HG02852 (cell line): ENCODE data around the gene MYL12B.

Experiments
- ATAC-seq: cut with Tn5 transposase; IDR thresholded peaks from one replicate; pipeline ENCODE4 v1.9.1; 2021; ENCODE audit warnings: mild to moderate bottlenecking, moderate library complexity; ENCODE audit not compliant: unreplicated experiment

The MYL12B gene

DNA sequence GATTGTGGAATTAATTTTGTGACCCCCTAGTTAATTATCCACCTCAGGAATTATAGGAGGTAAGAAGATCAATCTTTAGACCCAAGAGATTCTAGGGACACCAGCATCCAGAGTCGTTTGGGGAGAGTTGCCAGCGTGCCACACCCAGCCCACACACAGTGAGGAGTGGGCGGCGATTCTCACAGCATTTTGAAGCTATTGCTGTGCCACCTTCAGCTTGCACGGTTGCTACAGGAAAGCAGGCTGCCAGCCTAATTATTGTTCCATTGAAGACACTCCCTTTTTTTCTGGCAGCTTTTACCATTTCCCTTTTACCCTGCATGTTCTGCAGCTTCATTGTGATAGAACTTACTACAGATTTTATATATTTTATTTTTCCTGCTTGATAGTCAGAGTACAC lies 27.5 kb upstream of the MYL12B start:
- ATAC-seq: no peak

DNA sequence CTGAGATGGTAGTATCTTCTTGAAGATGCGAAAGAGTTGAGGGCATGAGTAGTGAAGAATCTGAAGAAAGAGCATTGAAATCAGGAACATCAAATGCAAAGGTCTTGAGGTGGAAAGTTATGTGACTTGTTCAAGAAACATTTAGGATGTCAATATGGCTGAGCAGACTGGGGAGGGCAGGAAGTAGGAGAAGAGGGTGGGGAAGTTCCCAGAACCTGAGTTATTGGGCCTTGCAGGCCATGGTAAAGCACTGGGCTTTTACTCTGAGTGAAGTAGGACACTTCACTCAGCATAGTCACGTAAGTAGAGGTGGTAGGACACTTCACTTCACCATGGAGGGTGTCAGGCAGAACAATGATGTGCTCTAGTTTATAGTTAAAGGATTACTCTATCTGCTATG lies 26.1 kb upstream of the MYL12B start:
- ATAC-seq: no peak

DNA sequence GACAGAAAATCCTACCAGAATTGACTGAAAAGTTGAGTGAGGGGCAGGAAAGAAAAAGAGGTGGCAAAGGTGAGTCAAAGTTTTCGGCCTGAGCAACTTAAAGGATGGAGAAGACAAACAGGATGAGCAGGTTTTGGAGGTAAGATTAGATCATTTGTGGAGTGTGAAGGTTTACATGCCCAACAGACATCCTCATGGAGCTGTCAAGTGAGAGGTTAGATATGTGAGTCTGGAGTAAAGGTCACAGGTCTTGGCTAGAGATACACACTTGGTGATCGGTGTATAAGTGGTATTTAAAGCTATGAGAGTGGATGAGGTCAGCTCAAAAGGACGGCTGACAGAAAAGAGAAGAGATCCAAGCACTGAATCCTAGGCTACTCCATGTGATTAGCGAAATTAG lies 25.5 kb upstream of the MYL12B start:
- ATAC-seq: no peak

DNA sequence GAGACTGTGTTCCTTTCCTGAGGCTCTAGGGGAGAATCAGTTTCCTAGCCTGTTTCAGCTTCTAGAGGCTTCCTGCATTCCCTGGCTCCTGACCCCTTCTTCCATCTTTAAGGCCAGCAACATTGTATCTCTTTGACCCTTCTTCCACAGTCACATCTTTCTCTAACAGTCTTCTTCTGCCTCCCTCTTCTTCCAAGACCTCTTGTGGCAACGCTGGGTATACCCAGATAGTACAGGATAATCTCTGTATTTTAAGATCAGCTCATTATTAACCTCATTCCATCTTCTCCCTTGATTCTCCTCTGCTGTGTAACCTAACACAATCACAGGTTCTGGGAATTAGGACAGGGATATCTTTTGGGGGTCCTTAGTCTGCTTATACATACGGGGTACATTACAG lies 23.2 kb upstream of the MYL12B start:
- ATAC-seq: no peak

DNA sequence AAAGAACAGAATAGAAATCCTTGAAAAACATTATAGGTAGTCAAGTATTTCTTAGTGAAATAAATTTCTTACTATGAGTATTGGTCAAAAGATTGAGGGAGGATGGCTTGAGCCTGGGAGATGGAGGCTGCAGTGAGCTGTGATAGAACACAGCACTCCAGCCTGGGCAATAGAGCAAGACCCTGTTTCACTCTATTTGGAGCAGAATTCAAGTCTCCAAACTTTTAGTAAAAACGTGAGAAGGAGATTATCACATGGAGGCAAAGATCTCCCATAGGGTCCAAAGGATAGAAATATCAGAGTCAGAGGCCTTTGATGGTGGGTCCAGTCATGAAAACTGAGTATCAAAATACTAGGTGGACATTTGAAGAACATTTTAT lies 16.8 kb upstream of the MYL12B start:
- ATAC-seq: no peak

DNA sequence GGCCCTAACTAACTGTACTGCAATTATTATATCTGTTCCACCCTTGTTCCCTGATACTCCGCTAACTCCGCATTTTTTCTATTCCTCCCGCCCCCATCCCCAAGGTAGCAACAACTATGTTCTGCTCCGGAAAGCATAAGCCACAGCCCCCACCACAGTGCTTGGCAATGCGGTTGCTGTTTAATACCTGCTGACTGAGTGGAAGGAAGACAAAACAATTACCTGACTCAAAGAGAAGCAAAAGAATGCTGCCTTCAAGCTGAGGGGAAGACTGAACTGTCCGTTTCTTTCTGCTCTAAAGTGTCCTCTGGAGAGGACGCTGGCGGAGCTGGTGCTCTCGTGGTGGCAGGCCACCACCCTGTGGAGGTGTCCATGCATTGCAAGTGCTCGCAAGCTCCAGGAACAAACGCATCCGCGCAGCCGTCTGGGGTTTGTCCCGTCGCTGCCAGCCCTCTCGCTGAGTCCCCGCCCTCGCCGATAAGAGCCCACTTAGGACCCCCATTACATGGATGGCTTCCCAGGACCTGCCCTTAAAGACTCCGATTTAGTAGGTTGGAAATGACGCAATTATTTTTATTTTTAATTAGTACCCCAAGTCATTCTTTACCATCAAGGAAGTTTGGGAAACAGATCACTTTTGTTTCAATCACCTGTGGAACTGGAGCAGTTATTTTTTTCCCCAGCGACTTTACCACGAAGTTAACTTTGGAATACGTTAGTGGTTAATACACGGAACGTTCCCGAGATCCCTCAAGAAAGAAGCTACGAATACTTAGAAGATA lies 15.9 kb upstream of the MYL12B start:
- ATAC-seq: peak; percentile 39

DNA sequence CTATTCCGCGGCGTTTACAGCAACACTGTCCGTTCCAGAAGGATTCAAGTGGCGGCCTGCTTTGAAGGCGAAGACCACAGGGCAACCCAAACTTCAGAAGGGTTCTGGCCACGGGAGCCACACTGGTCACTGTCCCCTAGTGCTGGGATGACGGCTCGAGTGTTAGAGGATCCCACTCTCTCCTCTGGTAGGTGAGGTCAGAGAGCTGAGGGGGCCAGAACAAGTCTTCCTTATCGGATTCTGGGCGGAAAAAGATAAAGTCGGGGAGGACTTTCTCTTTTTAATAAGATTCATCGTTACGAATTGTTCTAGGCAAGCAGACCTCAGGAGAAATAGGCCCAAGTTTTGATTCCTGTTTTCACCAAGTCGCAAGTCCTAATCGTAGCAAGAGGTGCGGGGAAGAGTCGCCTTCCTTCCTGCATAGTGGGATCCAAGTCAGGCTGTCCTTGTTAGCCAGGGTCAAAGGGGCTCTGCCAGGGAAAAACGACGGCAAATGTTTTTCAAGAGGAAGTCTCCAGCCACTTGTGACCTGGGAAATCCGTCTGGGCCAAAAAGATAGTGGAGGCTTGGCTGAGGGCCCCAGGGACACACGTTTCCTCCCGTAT lies 15.2 kb upstream of the MYL12B start:
- no peak for ATAC-seq

DNA sequence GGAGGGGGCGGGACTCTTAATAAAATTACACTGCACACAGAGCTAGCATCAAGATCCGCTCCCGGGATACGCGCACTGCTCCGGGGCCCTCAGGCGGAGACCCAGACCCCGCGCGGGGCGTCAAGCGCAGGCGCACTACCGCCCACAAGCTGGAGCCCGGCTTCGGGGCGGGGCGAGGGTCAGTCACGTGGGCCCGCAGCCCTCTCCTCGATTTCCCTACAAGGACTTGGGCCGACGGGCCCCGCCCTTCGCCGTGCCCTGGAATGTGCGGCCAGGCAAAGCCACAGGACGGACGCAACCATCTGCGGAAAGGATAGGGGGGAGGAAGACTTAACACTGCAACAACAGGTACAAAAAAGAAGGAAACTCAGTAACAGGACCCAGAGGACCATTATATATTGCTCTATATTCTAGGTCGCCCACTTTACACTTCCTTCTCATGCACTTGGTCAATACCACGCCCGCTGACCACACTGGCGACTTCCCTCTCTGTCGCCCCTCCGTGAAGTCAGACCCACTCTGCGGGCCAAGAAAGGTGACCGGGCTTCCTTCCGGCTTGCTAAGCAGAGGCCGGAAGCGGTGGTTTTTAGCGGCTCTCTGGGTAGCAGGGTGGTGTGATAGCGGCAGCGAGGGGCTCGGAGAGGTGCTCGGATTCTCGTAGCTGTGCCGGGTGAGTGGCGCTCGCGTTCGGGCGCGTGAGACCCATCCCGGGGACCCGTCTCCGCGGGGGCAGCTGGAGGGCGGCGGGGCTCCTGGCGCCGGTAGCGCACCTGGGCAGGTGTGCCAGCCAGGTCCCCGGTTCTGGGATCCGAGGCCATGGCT lies 14.5 kb upstream of the MYL12B start, which contains the start of gene MYL12A:
TSS of gene MYL12A (plus strand) at position 562 of the 822 bp plus-strand sequence. CDS start 5,447 bp downstream, outside the sequence.
- ATAC-seq: peak; percentile 83

DNA sequence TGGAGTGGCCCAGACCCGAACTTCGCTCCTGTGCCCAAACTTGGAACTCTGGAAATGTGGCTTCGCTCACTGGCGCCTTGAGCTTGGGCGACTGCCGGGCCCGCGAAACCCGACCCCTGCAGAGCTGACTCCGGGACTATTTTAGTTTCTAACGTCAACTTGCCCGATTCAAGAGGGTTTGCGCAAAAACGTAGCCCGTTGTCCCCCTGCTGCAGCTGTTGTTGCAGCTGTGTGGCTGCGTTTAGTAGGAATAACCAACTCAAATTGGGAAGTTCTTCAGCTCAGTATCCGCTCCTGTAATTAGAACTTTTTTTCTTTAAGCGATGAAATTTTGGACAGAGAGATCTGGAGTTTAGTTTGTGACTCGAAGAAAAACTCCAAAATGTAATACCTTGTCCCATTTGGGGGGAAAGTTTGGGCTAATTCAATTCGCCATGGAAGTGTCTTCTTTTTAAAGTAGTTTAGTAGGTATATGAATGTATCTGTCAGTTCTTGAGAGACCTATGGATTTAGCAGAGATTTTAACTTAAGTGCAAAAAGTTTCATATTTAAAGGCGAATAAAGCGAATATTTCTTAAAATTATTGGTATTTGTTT lies 13.8 kb upstream of the MYL12B start:
- peak; percentile 1 for ATAC-seq

DNA sequence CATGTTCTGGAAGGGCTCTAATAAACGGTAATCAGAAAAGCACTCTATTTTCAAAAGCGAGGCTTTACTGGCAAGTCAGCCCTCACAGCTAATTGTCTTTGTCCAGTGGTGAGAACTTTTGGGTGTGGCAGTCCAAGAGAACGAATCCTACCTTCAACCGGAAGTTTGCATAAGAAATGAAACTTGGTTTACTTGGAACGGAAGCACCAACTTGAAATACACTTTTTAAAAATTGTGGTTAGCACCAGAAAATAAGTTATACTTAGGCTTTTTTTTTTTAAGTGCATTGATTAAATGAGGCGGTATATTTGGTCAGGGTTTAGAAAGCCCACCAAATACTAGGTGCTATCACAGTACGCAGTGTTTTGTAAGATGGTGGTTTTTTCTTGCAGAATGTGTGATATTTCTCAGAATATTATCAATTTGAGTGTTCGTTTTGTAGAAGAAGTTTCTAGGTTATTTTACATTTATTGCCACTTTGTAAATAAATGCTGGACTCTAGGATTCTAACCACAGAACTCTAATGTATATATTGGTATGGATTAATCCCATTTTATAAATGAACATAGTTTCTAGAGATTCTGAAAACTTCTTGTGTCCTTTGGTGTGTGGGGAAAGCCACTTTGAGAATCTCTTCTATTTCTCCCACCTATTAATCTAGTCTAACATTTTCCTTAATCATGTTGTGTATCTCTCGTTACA lies 13.1 kb upstream of the MYL12B start:
- no peak for ATAC-seq

DNA sequence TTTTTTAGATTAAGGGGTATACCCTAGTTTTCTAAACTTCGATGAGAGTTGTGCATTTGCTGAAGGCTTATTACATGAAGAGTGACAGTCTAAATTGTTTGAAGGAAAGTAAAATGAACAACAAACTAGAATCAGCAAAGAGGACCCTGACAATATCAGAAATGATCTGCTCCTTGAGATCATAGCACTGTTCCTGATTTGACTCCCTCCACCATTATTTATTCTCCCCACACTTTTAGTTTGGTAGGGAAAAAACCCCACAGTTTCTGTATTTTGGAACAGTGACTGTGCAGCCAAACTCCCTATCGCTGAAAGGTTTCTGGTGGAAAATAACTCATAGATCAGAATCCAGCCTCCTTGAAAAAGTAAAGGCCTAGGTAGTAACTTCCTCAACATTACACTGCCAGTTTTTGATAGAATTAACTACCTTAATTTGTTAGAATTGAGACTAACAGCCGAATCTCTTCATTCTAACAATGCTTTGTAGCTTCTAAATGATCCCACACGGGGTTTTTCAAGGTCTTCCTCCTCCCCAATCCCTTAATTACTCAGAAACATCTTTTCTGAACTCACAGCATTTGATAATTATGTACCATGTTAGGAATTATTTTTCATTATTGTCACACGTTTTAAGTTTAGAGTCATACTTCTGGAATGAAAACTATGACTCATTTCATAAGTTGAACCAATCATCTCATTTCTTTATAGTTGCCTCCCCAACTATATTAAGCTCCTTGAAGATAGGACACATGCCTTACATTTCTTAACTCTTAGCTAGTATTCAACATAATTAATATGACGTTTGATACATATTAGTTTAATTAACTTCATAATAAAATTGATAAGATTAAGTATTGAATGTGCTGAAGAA lies 11.5 kb upstream of the MYL12B start:
- ATAC-seq: no peak

DNA sequence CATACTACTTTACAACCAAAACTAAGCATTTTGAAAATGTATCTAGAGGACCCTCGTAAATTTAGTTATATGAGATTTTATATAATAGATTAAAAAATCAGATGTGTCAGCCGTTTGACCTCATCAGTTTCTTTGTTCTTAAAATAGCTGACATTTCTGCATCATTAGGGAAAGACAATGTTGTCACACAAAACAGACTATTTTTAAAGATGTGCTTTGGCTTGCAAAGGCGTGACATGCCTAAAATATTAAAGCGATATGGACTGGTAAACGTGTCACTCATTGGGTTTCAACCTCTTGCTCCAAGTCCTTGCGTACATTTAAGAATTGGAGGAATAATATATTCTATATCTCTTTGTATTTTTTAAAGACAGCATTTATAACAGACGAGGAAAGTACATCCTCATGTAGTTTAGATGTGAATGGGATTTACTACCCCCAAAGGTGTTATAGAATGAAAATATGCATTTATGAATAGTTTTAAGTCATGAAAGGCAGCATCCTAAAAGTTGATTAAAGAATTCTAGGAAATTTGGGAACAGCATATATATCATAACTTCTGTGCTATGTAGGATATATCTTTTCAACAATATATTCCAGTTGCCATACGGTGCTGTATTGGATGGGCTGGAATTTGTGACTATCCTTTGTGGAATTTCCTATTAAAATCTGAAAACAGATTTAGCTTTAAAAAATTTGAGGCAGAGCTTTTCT lies 10.5 kb upstream of the MYL12B start:
- no peak for ATAC-seq

DNA sequence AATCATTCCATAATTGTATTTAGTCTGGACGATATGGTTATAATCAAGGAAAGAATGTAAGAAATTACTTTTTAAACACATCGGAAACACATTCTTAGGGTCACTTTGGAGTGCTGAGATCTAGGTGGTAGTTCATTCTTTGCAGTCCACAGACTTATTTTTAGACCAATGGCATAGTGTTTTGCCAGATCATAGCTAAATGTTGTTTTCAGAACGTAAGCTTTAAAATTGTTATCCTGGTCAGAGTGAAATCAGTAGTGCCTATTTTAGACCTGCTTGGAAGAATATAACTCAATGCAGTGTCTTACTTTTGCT lies 10.0 kb upstream of the MYL12B start:
- no peak for ATAC-seq

DNA sequence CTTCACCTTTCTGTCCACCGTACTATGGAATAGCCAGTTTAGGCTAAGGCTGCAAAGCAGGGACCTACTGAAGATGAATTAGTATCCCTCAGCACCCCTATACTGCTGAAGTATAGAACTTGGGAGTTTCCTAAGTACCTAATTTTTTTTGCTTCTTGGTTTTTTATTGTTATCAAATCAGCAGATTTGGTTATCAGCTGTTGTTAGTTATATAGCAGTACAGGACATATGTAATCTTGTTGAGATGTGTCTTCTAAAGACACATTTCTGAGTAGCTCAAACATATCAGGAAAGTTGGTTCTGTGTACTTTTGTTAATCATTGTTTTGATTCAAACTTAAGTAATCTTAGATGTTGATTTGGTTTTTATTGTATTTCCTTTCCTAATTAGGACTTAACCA lies 9.1 kb upstream of the MYL12B start:
- no peak for ATAC-seq

DNA sequence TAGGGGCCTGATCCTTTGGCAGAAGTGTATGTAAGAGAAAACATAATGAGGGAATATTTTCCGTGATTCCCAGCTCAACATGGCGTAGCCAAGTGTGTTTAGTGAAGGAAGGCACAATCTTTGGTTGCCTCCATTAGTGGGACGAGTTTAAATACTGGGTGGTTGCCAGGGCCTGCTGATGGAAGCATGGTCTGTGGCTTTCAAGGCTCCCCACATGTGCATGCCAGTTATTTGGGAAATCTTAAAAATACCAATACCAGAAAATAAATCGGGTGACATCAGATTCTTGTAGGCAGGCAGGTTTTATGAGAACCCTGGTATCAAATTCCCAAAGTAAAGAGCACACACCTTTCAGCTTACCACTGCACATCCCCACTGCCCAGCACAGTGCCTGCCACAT lies 7.2 kb upstream of the MYL12B start:
- ATAC-seq: no peak

DNA sequence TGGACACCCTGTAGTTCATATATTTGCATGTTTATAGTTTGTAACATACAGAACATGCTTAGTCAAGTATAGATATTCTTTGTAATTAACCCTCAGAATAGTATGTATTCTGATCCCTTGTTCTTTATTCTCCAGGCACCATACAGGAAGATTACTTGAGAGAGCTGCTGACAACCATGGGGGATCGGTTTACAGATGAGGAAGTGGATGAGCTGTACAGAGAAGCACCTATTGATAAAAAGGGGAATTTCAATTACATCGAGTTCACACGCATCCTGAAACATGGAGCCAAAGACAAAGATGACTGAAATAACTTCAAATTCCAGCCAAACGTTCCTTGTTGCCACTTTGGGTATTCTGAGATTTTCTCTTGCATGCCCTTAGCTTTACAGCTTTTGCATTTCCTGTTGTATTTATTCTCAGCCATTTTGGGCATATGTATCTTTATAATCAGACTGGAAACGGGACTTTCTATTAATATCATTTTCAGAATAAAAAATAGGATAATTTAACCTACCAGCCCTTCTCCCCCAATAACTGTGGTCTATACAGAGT lies 6.2 kb upstream of the MYL12B start:
- no peak for ATAC-seq

DNA sequence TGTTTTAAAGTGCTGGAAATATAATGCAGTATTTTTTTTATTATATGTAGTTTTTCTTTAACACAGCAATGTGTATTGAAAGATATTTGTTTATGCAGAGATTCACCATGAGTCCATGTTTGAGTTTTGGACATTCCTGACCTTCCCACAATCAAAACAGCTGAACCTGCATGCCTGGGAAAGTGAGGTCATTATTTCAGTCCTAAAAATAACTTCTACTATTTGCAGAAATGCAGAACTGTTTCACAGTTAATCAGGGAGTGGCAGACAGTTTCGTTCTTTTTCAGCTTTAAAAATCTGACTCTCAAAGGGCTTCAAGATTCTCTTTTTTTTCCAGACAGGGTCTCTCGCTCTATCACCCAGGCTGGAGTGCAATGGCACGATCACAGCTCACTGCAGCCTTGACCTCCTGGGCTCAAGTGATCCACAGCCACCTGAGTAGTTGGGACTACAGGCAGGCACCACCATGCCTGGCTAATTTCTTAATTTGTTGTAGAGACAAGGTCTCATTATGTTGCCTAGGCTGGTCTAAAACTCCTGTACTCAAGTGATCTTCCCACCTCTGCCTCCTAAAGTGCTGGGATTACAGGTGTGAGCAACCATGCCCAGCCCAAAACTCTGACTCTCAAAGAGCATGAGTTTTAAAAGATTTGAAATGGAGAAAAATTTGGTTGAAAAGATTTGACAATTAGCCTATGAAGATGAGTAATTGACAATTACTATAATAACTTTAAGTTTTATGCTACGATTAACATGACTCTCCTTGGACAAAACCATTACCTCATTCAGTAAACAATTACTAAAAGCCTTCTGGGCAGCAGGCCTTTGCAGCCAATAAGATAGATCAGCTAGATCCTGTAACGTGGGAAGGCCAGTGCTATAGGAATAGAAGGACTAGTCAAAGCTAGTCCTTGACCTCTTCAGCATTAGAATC lies 5.0 kb upstream of the MYL12B start:
- no peak for ATAC-seq

DNA sequence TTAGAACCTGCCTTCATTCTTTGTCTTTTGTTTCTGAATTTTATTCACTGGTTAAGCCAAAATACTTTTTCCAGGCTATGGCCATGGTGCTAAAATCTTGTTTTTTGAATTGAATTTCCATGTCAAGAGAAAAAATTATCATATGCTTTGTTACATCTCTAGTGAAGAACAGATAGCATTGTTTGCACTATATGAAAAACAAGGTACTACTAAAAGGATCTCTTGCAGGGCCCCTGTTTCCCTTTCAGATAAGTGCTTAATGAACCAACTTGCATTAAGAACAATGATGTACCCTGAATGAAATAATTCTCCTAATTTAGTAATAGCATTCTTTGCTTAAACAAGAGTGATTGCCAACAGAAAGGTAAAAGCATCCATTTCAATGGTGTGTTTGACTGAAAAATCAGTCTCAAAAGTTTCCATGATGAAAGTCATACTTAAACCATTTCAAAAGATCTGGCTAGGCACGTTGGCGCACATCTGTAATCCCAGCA lies 4.3 kb upstream of the MYL12B start:
- no peak for ATAC-seq
